Measurements from ENCODE around the gene SLC2A11. TPM values are rescaled to one million over a fixed set of nuclear protein-coding genes. Genes with fewer than 3 reads are reported as not detected.

Gene SLC2A11
- total RNA-seq, 1 donor from 2014 or later = 13.2 TPM

DNA sequence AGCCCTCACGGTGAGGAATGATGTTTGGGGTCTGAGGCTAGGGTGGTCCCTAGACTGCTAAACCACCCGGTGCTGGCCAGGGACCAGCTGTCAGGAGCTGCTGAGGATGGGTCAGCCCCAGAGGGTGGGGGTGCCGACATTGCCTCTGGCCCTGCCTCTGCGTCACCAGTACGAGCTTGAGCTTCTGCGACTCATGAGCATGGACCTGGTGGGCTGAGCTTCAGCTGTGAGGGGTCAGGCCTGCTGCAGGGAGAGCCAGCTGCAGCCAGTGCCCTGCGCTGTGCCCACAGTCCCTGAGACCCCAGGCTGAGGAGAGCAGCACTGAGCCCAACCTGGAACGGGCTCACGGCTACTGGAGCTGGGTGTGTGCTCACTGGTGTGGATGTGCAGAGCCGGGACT is 25.9 kb upstream of the SLC2A11 start:
- no peak for DNase-seq (ENCODE audit: low read depth)

DNA sequence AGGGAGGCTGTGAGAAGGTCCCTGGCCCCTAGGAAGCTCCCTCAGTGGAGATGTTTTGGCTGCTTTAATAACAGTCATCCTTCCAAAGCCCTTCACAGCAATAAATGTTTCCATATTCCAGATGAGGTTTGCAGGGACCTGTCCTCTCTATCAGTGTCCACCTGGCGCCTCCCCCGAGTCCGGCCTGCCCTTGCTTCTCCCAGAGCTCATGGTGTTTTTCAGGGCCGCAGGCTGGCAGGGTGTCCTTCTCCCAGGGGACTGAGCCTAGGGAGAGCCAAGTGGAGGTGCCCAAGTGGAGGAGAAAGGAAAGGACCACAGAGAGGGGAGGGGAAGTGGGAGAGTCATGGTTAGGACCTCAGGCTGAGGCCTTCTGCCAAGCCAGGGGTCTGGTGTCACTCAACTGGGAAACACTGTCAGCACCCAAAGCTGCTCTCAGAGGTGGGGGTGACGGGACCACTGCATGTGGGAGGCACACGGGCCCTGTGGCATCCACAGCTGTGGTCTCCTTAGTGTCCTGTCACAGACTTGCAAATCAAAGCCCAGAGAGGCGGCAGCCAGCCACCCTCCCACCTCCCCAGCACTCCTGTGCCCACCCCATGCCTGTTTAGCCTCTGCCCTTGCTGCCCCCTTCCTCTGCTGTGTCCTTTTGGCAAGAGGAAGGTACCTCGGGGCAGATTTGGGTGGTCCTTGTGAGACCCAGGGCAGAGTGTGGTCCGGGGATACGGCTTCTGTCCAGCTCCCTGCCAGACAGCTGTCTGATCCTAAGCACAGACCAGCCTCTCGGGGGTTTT is 25.3 kb upstream of the SLC2A11 start:
- peak; percentile 38 for DNase-seq (ENCODE audit: low read depth)

DNA sequence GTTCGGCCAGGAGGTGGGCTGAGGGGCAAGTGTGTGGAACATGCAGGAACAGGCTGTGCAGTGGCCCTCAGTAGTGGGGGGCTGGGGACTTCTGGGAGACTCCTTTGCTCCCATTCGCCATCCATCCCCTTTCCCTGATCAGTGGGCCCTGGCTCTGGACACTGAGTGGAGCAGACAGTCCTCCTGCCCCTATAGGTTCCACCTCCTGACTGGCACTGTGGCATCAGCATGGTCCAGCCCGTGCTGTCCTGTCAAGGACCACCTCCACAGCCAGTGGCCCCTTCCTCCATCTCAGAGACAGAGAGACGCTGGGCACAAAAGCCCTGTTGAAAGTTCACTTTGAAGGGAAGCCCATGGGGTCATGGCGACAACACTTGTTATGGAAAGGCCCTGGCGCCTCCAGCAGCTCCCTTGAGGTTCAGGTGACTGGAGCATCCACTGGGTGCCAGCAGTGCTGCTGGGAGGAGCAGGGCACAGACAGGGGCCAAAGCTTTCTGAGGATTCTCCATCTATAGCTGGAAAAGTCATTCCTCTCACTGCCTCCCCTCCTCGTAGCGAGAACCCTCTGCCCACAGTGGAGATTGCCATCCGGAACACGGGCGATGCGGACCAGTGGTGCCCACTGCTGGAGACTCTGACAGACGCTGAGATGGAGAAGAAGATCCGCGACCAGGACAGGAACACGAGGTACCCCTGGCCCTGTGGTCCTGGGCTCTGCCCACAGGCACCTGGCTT is 24.5 kb upstream of the SLC2A11 start:
- no peak for DNase-seq (ENCODE audit: low read depth)

- no peak for DNase-seq (ENCODE audit: low read depth)
Observed at GRCh38 chr22:23833911-23834317, 23.8 kb upstream of the SLC2A11 start.

GRCh38 chr22:23834406-23834792 is 23.3 kb upstream of the SLC2A11 start:
- DNase-seq (ENCODE audit: low read depth) = no peak

- peak; percentile 89 for DNase-seq (ENCODE audit: low read depth)
Observed at GRCh38 chr22:23834793-23835483, 22.7 kb upstream of the SLC2A11 start.

DNA sequence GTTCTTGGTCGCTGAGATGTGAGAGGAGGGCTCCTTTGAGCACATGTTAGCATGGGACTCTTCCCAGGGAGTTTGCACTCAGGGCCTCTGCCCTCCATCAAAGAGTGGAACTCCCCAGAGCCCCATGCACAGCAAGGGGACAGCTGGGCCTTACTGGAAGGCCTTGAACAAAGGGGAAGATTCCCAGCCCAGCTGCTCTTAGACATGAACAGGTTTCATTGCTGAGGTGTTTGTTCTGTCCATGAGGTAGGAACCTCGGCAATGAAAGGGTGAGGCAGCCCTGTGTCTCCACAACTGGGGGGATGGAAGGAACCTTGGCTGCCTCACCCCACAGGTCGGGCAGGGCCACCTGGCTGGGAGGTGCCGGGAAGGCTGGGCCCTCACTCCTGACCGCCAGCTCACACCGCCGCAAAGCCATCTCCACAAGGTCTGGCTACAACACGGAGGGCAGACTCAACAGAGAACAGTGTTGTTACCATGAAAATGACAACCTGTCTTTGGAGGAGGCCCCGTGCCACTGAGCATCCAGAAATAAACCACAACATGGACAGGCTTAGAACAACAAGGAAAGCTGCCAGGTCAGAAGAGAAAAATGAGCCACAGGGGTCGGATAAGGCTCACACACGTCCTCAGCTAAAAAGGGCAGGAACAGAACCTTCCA is 22.1 kb upstream of the SLC2A11 start:
- DNase-seq (ENCODE audit: low read depth) = peak; percentile 69

DNA sequence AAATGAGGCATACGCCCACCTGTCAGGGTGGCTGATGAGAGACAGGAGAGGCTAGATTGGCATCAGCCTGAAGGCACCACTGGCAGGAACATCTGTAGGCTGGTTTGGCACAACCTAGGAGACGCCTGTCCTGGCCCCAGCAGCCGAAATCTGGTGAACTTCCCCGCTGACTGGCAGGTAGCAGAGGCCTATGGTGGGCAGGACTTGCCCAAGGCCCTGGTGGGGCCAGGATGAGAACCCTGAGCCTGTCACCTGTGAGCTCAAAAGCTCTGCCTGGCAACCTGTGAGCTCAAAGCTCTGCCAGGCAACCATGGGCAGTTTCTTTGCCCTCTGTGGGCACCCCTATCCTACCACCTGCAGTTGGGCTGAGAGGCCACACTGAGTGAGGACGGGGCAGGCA is 21.4 kb upstream of the SLC2A11 start:
- no peak for DNase-seq (ENCODE audit: low read depth)

GRCh38 chr22:23836692-23837495 is 20.8 kb upstream of the SLC2A11 start:
- DNase-seq (ENCODE audit: low read depth) = no peak

DNA sequence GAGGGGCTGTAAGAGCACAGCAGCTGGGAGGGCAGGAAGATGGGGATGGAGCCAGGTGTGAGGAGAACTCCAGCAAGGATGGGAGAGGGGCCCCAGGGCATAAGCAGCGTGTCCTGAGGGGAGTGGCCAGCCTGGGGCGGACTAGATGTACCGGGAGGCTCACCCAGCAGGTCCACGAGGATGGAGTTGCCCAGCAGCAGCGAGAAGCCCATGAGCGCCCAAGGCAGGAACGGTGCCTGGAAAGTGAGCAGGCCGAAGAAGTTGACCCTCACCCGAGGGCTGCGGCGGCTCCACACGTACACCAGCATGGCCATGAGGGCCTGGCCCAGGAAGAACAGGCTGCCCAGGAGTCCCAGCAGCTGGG is 20.2 kb upstream of the SLC2A11 start:
- no peak for DNase-seq (ENCODE audit: low read depth)

DNA sequence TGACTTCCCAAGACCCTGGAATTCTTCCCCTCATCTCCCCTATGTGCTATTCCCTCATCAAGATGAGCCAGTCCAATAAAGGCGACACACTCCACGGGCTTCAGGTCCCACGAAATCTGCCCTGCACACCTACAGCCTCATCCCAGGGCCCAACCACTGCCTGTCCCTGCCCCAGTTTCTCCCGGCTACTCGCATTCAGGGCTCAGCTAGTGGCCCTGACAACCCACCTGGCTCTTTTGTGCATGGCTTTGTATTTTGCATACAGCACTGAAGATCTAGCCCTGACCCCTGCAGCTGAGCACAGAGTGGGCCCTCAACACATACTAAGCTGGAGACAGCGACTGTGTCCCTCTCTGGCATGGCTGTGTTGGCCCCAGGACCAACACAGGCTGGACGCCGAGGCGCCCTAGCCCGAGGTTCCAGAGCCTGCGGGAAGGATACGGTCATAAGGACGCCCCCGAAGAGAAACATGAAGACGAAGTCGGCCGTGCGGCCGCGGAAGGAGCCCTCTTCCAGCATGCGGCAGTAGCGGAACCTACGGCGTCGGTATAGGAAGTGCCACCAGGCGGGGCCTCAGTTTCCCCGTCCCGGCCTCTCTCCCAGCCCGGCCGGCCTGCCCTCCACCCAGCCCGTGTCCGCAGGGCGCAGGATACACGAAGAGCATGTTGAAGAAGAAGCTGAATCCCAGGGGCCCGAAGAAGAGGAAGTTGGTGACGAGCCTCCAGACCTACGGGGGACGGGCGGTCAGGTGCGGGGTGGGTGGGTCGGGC is 19.6 kb upstream of the SLC2A11 start:
- no peak for DNase-seq (ENCODE audit: low read depth)

DNA sequence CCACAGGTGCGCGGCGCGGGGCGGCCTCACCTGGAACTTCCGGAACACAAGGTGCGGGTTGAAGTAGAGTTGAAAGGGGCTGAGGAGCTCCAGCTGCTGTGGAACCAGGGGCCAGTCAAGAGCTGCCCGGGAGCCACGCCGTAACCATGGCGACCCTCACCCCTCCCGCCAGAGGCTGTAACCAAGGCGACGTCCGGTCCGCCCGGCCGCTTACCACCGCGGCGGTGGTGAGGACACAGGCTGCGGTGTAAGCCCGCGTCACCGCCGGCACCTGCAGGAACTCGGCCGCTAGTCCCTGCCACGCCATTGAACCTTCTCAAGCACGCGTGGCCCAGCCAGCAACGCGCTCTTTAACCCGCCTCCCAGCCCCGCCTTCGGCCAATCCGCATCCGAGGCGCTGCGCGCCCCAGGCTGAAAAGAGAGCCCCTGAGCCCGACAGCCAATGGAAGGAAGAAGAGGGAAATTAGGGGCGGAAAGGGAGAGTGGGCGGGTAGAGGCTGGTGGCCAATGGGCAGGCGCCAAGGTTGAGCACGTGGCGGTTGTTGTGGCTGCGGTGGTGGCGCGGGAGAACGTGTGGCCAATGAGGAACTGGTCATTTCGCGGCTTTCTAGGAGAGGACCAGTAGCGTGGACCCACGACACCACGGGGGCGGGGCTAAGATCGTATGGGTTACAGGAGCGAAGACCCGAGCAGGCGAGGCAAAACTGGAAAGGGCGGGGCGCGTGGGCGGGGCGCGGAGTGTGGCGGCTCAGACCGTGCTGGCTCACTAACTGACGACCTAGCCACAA is 18.8 kb upstream of the SLC2A11 start, which contains the start of gene DERL3:
DERL3 (minus strand) TSS at position 326 of the 788 bp plus-strand sequence; CDS start at position 307, 19 bp downstream.
- peak; percentile 85 for DNase-seq (ENCODE audit: low read depth)

- DNase-seq (ENCODE audit: low read depth) = peak; percentile 80
Observed at GRCh38 chr22:23840026-23840425, 17.6 kb upstream of the SLC2A11 start.

- no peak for DNase-seq (ENCODE audit: low read depth)
Observed at GRCh38 chr22:23841292-23841691, 16.4 kb upstream of the SLC2A11 start.

DNA sequence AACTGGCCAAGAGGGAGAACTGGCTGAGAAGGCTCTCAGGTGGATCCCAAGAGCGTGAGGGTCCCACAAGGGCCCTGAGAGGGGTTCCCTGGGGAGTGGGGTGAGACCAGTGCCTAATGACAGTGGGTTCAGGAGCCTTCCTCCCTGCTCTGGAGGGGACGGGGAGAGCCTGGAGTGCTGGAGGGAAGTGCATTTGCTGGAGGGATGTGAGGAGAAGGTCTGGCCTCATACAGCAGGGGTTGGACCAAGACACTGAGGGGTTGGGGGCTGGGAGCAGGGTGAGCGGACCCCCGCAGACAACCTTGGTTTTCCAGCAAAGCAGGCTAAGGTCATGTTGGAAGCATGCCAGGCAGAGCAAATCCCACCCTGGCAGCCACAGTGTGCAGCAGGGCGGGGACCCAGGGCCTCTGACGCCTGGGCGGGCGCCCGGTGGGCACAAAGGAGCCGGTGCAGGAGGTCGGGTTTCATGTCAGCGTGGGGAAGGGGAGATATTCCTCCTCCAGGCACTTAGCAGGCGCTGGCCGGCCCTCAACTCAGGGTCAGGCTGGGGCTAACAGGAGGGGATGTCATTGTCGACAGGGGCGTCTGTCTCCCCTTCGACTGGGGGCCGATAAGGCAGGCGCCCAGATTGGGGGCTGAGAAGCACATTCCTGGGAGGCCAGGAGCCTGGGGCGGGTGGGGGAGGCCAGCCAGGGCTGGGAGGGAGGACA is 15.8 kb upstream of the SLC2A11 start:
- DNase-seq (ENCODE audit: low read depth) = no peak

DNA sequence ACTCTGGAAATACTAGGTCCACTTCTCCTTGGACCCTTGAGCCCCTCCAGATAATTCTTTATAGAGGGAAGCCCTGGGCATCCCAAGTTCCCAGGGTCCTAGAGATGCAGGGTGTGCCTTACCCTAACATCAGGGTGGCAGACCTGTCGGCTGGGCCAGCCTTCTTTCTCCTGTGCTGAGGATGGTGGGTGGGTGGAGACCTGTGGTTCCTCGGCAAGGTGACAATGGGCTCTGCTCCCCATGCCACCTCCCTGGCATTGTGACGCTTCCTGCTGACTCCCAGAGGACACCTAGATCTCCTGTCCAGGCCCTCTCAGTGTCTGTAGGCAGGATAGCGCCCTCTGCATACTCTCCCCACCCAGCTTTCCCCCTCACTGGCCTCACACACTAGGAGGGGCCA is 15.1 kb upstream of the SLC2A11 start:
- DNase-seq (ENCODE audit: low read depth) = no peak

DNA sequence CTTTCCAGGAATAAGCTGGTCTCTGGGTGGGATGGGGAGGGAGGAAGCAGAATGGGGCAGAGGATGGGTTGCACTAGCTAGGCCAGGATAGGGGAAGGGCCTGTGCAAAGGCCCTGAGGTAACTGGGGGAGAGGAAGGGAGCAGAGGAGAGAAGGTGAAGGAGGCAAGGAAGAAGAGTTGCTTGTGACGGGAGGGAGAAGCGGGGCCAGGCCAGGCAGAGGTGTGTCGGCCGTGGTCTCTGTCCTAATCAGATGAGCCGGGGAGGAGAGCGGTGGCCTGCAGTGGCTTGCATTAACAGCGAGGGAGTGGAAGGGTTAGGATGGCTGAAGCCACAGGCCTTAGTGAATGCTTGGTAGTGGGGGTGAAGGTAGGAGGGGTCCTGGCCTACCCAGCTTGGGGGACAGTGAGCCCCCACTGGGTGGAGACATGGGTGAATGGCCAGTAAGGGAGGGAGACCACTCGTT is 12.9 kb upstream of the SLC2A11 start:
- no peak for DNase-seq (ENCODE audit: low read depth)

All from myocyte (in vitro differentiated cells).